K562 (cell line): ENCODE measurements around the gene HOXB4. TPM values are rescaled to one million over a fixed set of nuclear protein-coding genes. Genes with fewer than 3 reads are reported as not detected.

Experiments
- AFF1 ChIP-seq, 2 experiments: fragments of 450-650 bp; IDR thresholded peaks; 2 replicates each; pipeline ENCODE4 v1.6.1; 2018; ENCODE audit warnings: mild to moderate bottlenecking in 2 of 2, low read depth in 1 of 2; ENCODE audit not compliant: partially characterized antibody in 2 of 2
- CCNT2 ChIP-seq: IDR thresholded peaks from 2 replicates; pipeline ENCODE4 v1.6.1; 2011; ENCODE audit warnings: borderline replicate concordance, low read depth, mild to moderate bottlenecking, moderate library complexity, mixed read lengths, low read length; ENCODE audit not compliant: insufficient read length; ENCODE audit errors: extremely low read depth
- CREB1 ChIP-seq, 2 experiments: sonication (generic) in 1 of 2; formaldehyde crosslinking in 1 of 2; IDR thresholded peaks; 2 replicates each; pipeline versions ENCODE4 v1.6.1 to v1.8.0; 2012 to 2022; ENCODE audit warnings: inconsistent platforms in 1 of 2, mild to moderate bottlenecking in 1 of 2, missing genetic modification reagents in 1 of 2, moderate library complexity in 1 of 2
- FOSL1 ChIP-seq: fragments of 200-800 bp; sonication (Bioruptor generic); conservative IDR thresholded peaks from 2 replicates; pipeline ENCODE4 v1.6.1; 2016; ENCODE audit warnings: missing genetic modification characterization, missing compliant biosample characterization
- GTF2A2 ChIP-seq: IDR thresholded peaks from 2 replicates; pipeline ENCODE4 v1.6.1; 2016; ENCODE audit warnings: mild to moderate bottlenecking, missing genetic modification characterization, missing compliant biosample characterization
- HNRNPLL ChIP-seq: fragments of 200-400 bp; formaldehyde crosslinking; IDR thresholded peaks from 2 replicates; pipeline ENCODE4 v1.6.1; 2017; ENCODE audit warnings: low read length, low read depth, mild to moderate bottlenecking; ENCODE audit not compliant: poor library complexity, severe bottlenecking
- MTA3 ChIP-seq: fragments of 450-650 bp; formaldehyde crosslinking; IDR thresholded peaks from 2 replicates; pipeline ENCODE4 v1.6.1; 2017; ENCODE audit warnings: mild to moderate bottlenecking, borderline replicate concordance
- NBN ChIP-seq: fragments of 450-650 bp; IDR thresholded peaks from 2 replicates; pipeline ENCODE4 v1.6.1; 2016; ENCODE audit warnings: low read depth, mild to moderate bottlenecking
- NELFE ChIP-seq: IDR thresholded peaks from 2 replicates; pipeline ENCODE4 v1.6.1; 2011; ENCODE audit warnings: mild to moderate bottlenecking; ENCODE audit not compliant: insufficient read depth, insufficient read length
- NR3C1 ChIP-seq: sonication (generic); formaldehyde crosslinking; IDR thresholded peaks from 2 replicates; pipeline ENCODE4 v1.8.1; 2022; ENCODE audit warnings: missing genetic modification reagents
- NRF1 ChIP-seq, 2 experiments: fragments of 450-650 bp; IDR thresholded peaks in 1 of 2; conservative IDR thresholded peaks in 1 of 2; 2 replicates each; pipeline ENCODE4 v1.6.1; 2014; ENCODE audit warnings: mild to moderate bottlenecking in 2 of 2
- POLR2G ChIP-seq: fragments of 200-400 bp; formaldehyde crosslinking; IDR thresholded peaks from 2 replicates; pipeline ENCODE4 v1.6.1; 2017; ENCODE audit warnings: low read depth, mild to moderate bottlenecking, antibody characterized with exemption, low read length, moderate library complexity
- RB1 ChIP-seq: fragments of 450-650 bp; IDR thresholded peaks from 2 replicates; pipeline ENCODE4 v1.6.1; 2017; ENCODE audit warnings: low read depth, mild to moderate bottlenecking
- RBFOX2 ChIP-seq: fragments of 200-400 bp; formaldehyde crosslinking; IDR thresholded peaks from 2 replicates; pipeline ENCODE4 v1.6.1; 2017; ENCODE audit warnings: low read depth, mild to moderate bottlenecking, low read length, moderate library complexity
- TAF1 ChIP-seq: IDR thresholded peaks from 2 replicates; pipeline ENCODE4 v1.6.1; 2011; ENCODE audit warnings: mild to moderate bottlenecking, low read length, moderate library complexity; ENCODE audit not compliant: insufficient read depth, control insufficient read depth, severe bottlenecking; ENCODE audit errors: extremely low read depth
- ZBTB11 ChIP-seq, 3 experiments: fragments of 200-800 bp in 1 of 3; fragments of 250-450 bp in 1 of 3; fragments of 450-650 bp in 1 of 3; sonication (Bioruptor Pico) in 1 of 3; sonication (Bioruptor generic) in 1 of 3; formaldehyde crosslinking in 1 of 3; IDR thresholded peaks; 2 replicates each; pipeline versions ENCODE4 v1.6.1 to v1.8.0; 2016 to 2022; ENCODE audit warnings: mild to moderate bottlenecking in 2 of 3, missing genetic modification characterization in 2 of 3, missing compliant biosample characterization in 1 of 3, moderate library complexity in 1 of 3
- ZBTB7A ChIP-seq: IDR thresholded peaks from 2 replicates; pipeline ENCODE4 v1.6.1; 2011; ENCODE audit warnings: low read depth, mild to moderate bottlenecking, low read length, moderate library complexity, borderline replicate concordance; ENCODE audit not compliant: control insufficient read depth
- ZNF354B ChIP-seq: fragments of 250-450 bp; sonication (Bioruptor Pico); IDR thresholded peaks from 2 replicates; pipeline ENCODE4 v1.4.0; 2020
- polyA plus RNA-seq, 8 experiments: library from polyadenylated mRNA; depleted of rRNA in 4 of 8; stranded (reverse) in 5 of 8; unstranded in 3 of 8; fragments of >200 nt; fragmentation: Nextera tagmentation in 2 of 8; fragmentation: Illumina TruSeq in 1 of 8; extraction: Ambion mirVana in 2 of 8; extraction: Trizol in 1 of 8; gene quantifications; 2 replicates each; pipeline versions ENCODE4 v1.2.1 to v1.2.3, GENCODE V29; 2011 to 2014; ENCODE audit warnings: inconsistent platforms in 1 of 8, missing spikeins in 1 of 8
- total RNA-seq, 7 experiments: library from RNA; depleted of rRNA in 6 of 7; stranded (reverse); fragments of >200 nt in 6 of 7; fragmentation: Illumina TruSeq in 2 of 7; extraction: Trizol in 2 of 7; gene quantifications; 2 replicates each; pipeline versions ENCODE4 v1.2.1 to v1.2.3, GENCODE V29; 2011 to 2021; ENCODE audit warnings: low replicate concordance in 1 of 7

HOXB4 gene
- total and polyA plus RNA-seq, 9 of the 15 experiments (the other 6 are each of a cell fraction or from before 2014, with no cell fraction given), result 1.6 to 34.9 (median 14.9) TPM

- TF ChIP-seq GTF2A2 (tag) (0 out of 2 replicates have a peak, but pooled peaks have one; percentile 24), NELFE (no peak), RB1 (0 out of 2 replicates have a peak, but pooled peaks have one; percentile 44), HNRNPLL (peak; percentile 85), TAF1 (peak; percentile 56), ZNF354B (CRISPR knock-in tag) (no peak), ZBTB7A (peak; percentile 75), NR3C1 (0 out of 2 replicates have a peak, but pooled peaks have one; percentile 15), CREB1 (IDR thresholded peaks at IDR 0.05) (no peak), CREB1 (CRISPR knock-in tag; IDR thresholded peaks at IDR 0.05) (0 out of 2 replicates have a peak, but pooled peaks have one; percentile 28), POLR2G (peak; percentile 85), RBFOX2 (peak; percentile 92), NRF1 (conservative IDR thresholded peaks at IDR 0.05 in 1 of 2, IDR thresholded peaks at IDR 0.05 in 1 of 2) (peak; percentile 71 to 77), FOSL1 (no peak), MTA3 (peak; percentile 43; the same call in 1 of the 2 replicates), NBN (no peak), ZBTB11 (CRISPR knock-in tag; IDR thresholded peaks at IDR 0.05) (0 out of 6 replicates have a peak, but pooled peaks of 1 of the 3 experiments have one; percentile 14), CCNT2 (peak; percentile 73), AFF1 (IDR thresholded peaks at IDR 0.05; ENCODE audit: low read depth in 1 of 2, partially characterized antibody in 2 of 2) (peak; percentile 17 to 59)
Measured at GRCh38 chr17:48543107-48543853, 34.9 kb downstream of the HOXB4 start (continued).
